ENCODE measurements around the gene ECSIT.
"Not testable (repeated sequence)": the region's sequence is repeated elsewhere in the genome, so short reads cannot be mapped to it uniquely, and the experiment has no call there.

Gene ECSIT

GRCh38 chr19:11528551-11529341 is at the start of gene ECSIT:
TSS of gene ECSIT (minus strand) at chr19:11529134. CDS start at chr19:11519170, 9,964 bp downstream.
- H3K27ac Mint-ChIP-seq, result peak within 1 kb of the TSS; percentile 95
- H3K27me3 Mint-ChIP-seq, result no peaks in the 10 kb centered on the region
- peaks cover 5% of the 10 kb centered on the region for H3K36me3 Mint-ChIP-seq
- peaks cover 13% of the 10 kb centered on the region for H3K4me1 Mint-ChIP-seq
- DNase-seq (ENCODE audit: low spot score in 2 of 2), result peak; percentile 86 to 89
- H3K4me3 Mint-ChIP-seq, result peak within 1 kb of the TSS; percentile 98
- peak; percentile 98 for ATAC-seq (ENCODE audit: low read depth)
- no peaks in the 10 kb centered on the region for H3K9me3 Mint-ChIP-seq

- Mint-ChIP-seq H3K4me1 (peaks cover 41% of the 10 kb centered on the region), H3K27ac (peak within 1 kb of the TSS; percentile 45)
Observed at GRCh38 chr19:11577451-11578257, 48.7 kb upstream of the ECSIT start, which contains the start of gene ACP5. TSS of gene ACP5 (minus strand) at chr19:11577645. CDS start at chr19:11577317, 328 bp downstream.

GRCh38 chr19:11576227-11576626 is 47.3 kb upstream of the ECSIT start:
- peaks cover 12% of the 10 kb centered on the region for H3K36me3 Mint-ChIP-seq
- ATAC-seq (ENCODE audit: low read depth) (no peak), DNase-seq (ENCODE audit: low spot score in 2 of 2) (no peak)
- peaks cover 36% of the 10 kb centered on the region for H3K4me1 Mint-ChIP-seq
- peaks cover 1% of the 10 kb centered on the region for H3K9me3 Mint-ChIP-seq
- no peak overlapping the region for H3K4me3 Mint-ChIP-seq
- H3K27me3 Mint-ChIP-seq, result no peaks in the 10 kb centered on the region
- no peak overlapping the region for H3K27ac Mint-ChIP-seq

More at GRCh38 chr19:11577451-11578257, 48.7 kb upstream of the ECSIT start, which contains the start of gene ACP5:
- peaks cover 1% of the 10 kb centered on the region for H3K9me3 Mint-ChIP-seq
- H3K27me3 Mint-ChIP-seq, result no peaks in the 10 kb centered on the region
- H3K36me3 Mint-ChIP-seq, result peaks cover 12% of the 10 kb centered on the region
- ATAC-seq (ENCODE audit: low read depth) (no peak), DNase-seq (ENCODE audit: low spot score in 2 of 2) (no peak)
- H3K4me3 Mint-ChIP-seq, result peak within 1 kb of the TSS; percentile 84

GRCh38 chr19:11574689-11575088 is 45.8 kb upstream of the ECSIT start:
- H3K4me3 Mint-ChIP-seq, result peak overlapping the region; percentile 32
- H3K27me3 Mint-ChIP-seq, result no peaks in the 10 kb centered on the region
- peak overlapping the region; percentile 88 for H3K27ac Mint-ChIP-seq
- ATAC-seq (ENCODE audit: low read depth) (peak; percentile 57), DNase-seq (ENCODE audit: low spot score in 2 of 2) (no peak)
- H3K4me1 Mint-ChIP-seq, result peaks cover 34% of the 10 kb centered on the region
- H3K9me3 Mint-ChIP-seq, result no peaks in the 10 kb centered on the region
- H3K36me3 Mint-ChIP-seq, result peaks cover 12% of the 10 kb centered on the region

GRCh38 chr19:11573763-11574162 is 44.8 kb upstream of the ECSIT start:
- H3K27me3 Mint-ChIP-seq; DNase-seq (ENCODE audit: low spot score in 2 of 2); ATAC-seq (ENCODE audit: low read depth); H3K27ac Mint-ChIP-seq; H3K9me3 Mint-ChIP-seq; H3K4me3 Mint-ChIP-seq: not testable (repeated sequence)
- Mint-ChIP-seq H3K36me3 (peaks cover 12% of the 10 kb centered on the region), H3K4me1 (peaks cover 36% of the 10 kb centered on the region)

GRCh38 chr19:11573354-11573753 is 44.4 kb upstream of the ECSIT start:
- DNase-seq (ENCODE audit: low spot score in 2 of 2); ATAC-seq (ENCODE audit: low read depth); H3K9me3 Mint-ChIP-seq; H3K27ac Mint-ChIP-seq; H3K27me3 Mint-ChIP-seq; H3K4me3 Mint-ChIP-seq: not testable (repeated sequence)
- peaks cover 38% of the 10 kb centered on the region for H3K4me1 Mint-ChIP-seq
- H3K36me3 Mint-ChIP-seq, result peaks cover 12% of the 10 kb centered on the region

GRCh38 chr19:11570039-11570462 is 41.1 kb upstream of the ECSIT start:
- Mint-ChIP-seq H3K27me3 (no peaks in the 10 kb centered on the region), H3K9me3 (no peaks in the 10 kb centered on the region), H3K4me1 (peaks cover 29% of the 10 kb centered on the region), H3K27ac (no peak overlapping the region), H3K4me3 (no peak overlapping the region), H3K36me3 (peaks cover 5% of the 10 kb centered on the region)
- ATAC-seq (ENCODE audit: low read depth) (no peak), DNase-seq (ENCODE audit: low spot score in 2 of 2) (no peak)

- Mint-ChIP-seq H3K4me1 (peaks cover 37% of the 10 kb centered on the region), H3K4me3 (peak overlapping the region; percentile 60), H3K36me3 (peaks cover 2% of the 10 kb centered on the region), H3K27ac (peak overlapping the region; percentile 87), H3K27me3 (no peaks in the 10 kb centered on the region), H3K9me3 (no peaks in the 10 kb centered on the region)
- ATAC-seq (ENCODE audit: low read depth) (no peak), DNase-seq (ENCODE audit: low spot score in 2 of 2) (no peak)
Observed at GRCh38 chr19:11566164-11566563, 37.2 kb upstream of the ECSIT start.

- H3K36me3 Mint-ChIP-seq; DNase-seq (ENCODE audit: low spot score in 2 of 2); H3K9me3 Mint-ChIP-seq; ATAC-seq (ENCODE audit: low read depth); H3K27me3 Mint-ChIP-seq; H3K4me3 Mint-ChIP-seq: not testable (repeated sequence)
- H3K27ac Mint-ChIP-seq, result peak overlapping the region; percentile 87
- peaks cover 40% of the 10 kb centered on the region for H3K4me1 Mint-ChIP-seq
Observed at GRCh38 chr19:11565649-11565980, 36.7 kb upstream of the ECSIT start.

GRCh38 chr19:11564082-11564807 is 35.3 kb upstream of the ECSIT start:
- not testable (repeated sequence) for ATAC-seq (ENCODE audit: low read depth)
- Mint-ChIP-seq H3K27ac (peak overlapping the region; percentile 55), H3K4me3 (peak overlapping the region; percentile 32)

GRCh38 chr19:11563532-11563931 is 34.6 kb upstream of the ECSIT start:
- H3K36me3 Mint-ChIP-seq, result peaks cover 2% of the 10 kb centered on the region
- H3K27me3 Mint-ChIP-seq, result no peaks in the 10 kb centered on the region
- ATAC-seq (ENCODE audit: low read depth) (no peak), DNase-seq (ENCODE audit: low spot score in 2 of 2) (no peak)
- H3K27ac Mint-ChIP-seq, result peak overlapping the region; percentile 58
- peaks cover 42% of the 10 kb centered on the region for H3K4me1 Mint-ChIP-seq
- no peak overlapping the region for H3K4me3 Mint-ChIP-seq
- H3K9me3 Mint-ChIP-seq, result no peaks in the 10 kb centered on the region

More at GRCh38 chr19:11564082-11564807, 35.3 kb upstream of the ECSIT start:
- not testable (repeated sequence) for H3K36me3 Mint-ChIP-seq; DNase-seq (ENCODE audit: low spot score in 2 of 2); H3K27me3 Mint-ChIP-seq; H3K9me3 Mint-ChIP-seq
- H3K4me1 Mint-ChIP-seq, result peaks cover 43% of the 10 kb centered on the region

GRCh38 chr19:11560404-11561051 is 31.6 kb upstream of the ECSIT start:
- Mint-ChIP-seq H3K27me3 (no peaks in the 10 kb centered on the region), H3K9me3 (no peaks in the 10 kb centered on the region), H3K4me3 (peak overlapping the region; percentile 99), H3K27ac (peak overlapping the region; percentile 97), H3K36me3 (peaks cover 10% of the 10 kb centered on the region), H3K4me1 (peaks cover 50% of the 10 kb centered on the region)
- peak; percentile 61 for ATAC-seq (ENCODE audit: low read depth)
- peak; percentile 60 to 83 for DNase-seq (ENCODE audit: low spot score in 2 of 2)

Data from memory B cell (primary cell).